Measurements from ENCODE around the gene SPAG4. TPM values are rescaled to one million over a fixed set of nuclear protein-coding genes. Genes with fewer than 3 reads are reported as not detected.

The SPAG4 gene
- total and polyA plus RNA-seq, 10 of the 15 experiments (the other 5 are each of a cell fraction or from before 2014, with no cell fraction given) = 0.90 to 12.5 (median 2.4) TPM

DNA sequence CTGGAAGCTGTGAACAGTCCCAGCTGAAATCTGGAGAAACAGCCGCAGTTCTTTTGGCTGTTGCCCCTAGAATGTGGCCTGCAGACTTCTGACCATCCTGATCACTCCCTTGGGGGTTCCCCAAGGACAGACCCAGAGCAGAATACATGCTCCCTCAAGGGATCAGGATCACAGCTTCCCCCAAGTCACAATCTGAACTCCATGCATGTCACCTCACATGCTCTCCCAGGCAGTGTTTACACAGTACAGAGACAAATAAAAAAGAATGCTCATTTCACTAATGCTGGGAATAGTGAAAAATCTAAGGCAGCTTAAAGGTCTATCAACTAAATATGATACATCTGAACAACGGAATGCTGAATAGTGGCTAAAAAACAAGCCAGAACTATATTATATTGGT, 20.5 kb downstream of the SPAG4 start:
- POLR2A ChIA-PET = no interaction called here
- SMC1A ChIA-PET (ENCODE audit: uncharacterized antibody, unreplicated experiment) = interaction anchor here (1.2 to 1.6 kb wide), 3 partner anchors 12 to 24 kb away, joined by 3 to 4 read pairs (median 3); partner anchors contain the start of gene SPAG4
- in situ Hi-C loops (cut with MboI) = no loop called here

More for the DNA sequence above, 20.5 kb downstream of the SPAG4 start:
- intact Hi-C loops (cut with micrococcal nuclease; ENCODE audit: unreplicated experiment) = no loop called here
- BruUV-seq (replicated peaks) = no TSS peak
- Histone ChIP-seq H2AFZ (ENCODE audit: control insufficient read depth, low read depth, low read length) (no peak overlapping the region), H4K20me1 (ENCODE audit: control insufficient read depth, insufficient read depth) (no peaks in the 10 kb centered on the region), H3K36me3 (ENCODE audit: control insufficient read depth in 2 of 2, insufficient read depth in 2 of 2, low read length in 1 of 2) (peaks cover 4 to 13% of the 10 kb centered on the region in 2 experiments; a peak in 3 of 4 replicates), H3K4me2 (ENCODE audit: control insufficient read depth, insufficient read depth) (no peak overlapping the region), H3K79me2 (ENCODE audit: control insufficient read depth, insufficient read depth, low read length) (no peaks in the 10 kb centered on the region; the same call in none of the 2 replicates), H3K4me3 (no peak overlapping the region), H3K9me3 (replicated peaks; ENCODE audit: control insufficient read depth, insufficient read depth, low read length) (no peaks in the 10 kb centered on the region), H3K9ac (ENCODE audit: control insufficient read depth, insufficient read depth, low read length) (no peak overlapping the region), H3K4me1 (ENCODE audit: control insufficient read depth, insufficient read depth, low read length) (no peaks in the 10 kb centered on the region), H3K27me3 (replicated peaks in 1 of 2; ENCODE audit: control insufficient read depth in 2 of 2, insufficient read depth in 2 of 2, low read length in 1 of 2) (no peaks in the 10 kb centered on the region), H3K27ac (ENCODE audit: control insufficient read depth, insufficient read depth) (no peak overlapping the region)
- no peak for DNase-seq (ENCODE audit: low read depth, low spot score)
- TF ChIP-seq SP1 (IDR thresholded peaks at IDR 0.05; ENCODE audit: low read depth, low read length) (no peak), E4F1 (IDR thresholded peaks at IDR 0.05; ENCODE audit: borderline replicate concordance, partially characterized antibody) (no peak), USF2 (IDR thresholded peaks at IDR 0.05; ENCODE audit: borderline replicate concordance, low read depth, low read length) (no peak), CBX3 (IDR thresholded peaks at IDR 0.05; ENCODE audit: borderline replicate concordance, low read depth) (no peak), RUNX3 (IDR thresholded peaks at IDR 0.05; ENCODE audit: low read length) (no peak)
- TF ChIP-seq, protein P1, sequence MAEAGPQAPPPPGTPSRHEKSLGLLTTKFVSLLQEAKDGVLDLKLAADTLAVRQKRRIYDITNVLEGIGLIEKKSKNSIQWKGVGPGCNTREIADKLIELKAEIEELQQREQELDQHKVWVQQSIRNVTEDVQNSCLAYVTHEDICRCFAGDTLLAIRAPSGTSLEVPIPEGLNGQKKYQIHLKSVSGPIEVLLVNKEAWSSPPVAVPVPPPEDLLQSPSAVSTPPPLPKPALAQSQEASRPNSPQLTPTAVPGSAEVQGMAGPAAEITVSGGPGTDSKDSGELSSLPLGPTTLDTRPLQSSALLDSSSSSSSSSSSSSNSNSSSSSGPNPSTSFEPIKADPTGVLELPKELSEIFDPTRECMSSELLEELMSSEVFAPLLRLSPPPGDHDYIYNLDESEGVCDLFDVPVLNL (IDR thresholded peaks at IDR 0.05; ENCODE audit: low read depth, low read length) = no peak
- ChIA-PET RAD21 (ENCODE audit: unreplicated experiment) (no interaction called here), CTCF (interaction anchor here (1.0 to 1.5 kb wide), 3 partner anchors 25 to 189 kb away, joined by 3 to 4 read pairs (median 3); no protein-coding TSS in a partner anchor)
- no peak for ATAC-seq
- WGBS (ENCODE audit: insufficient coverage, insufficient replicate concordance, low lambda C conversion rate, missing lambda C conversion rate) = 100% methylated on average over 2 of the region's 2 CpGs
- FAIRE-seq = no peak

Measured in GM12878 (cell line).